Activated CD4-positive, alpha-beta T cell treated with anti-CD3 and anti-CD28 coated beads for 36 hours (primary cell): ENCODE measurements around the gene CLEC16A. TPM values are rescaled to one million over a fixed set of nuclear protein-coding genes. Genes with fewer than 3 reads are reported as not detected.

Experiments
- ATAC-seq: fragments of 200-7000 bp; cut with Tn5 transposase; one replicate; pipeline ENCODE4 v1.10.0; 2021; ENCODE audit warnings: mild to moderate bottlenecking, moderate library complexity
- CTCF ChIA-PET: fragments of 350-600 bp; sonication (Branson Sonifier 250); formaldehyde crosslinking; loops from one replicate; lab custom pipeline; 2021; ENCODE audit warnings: antibody characterized with exemption; lab: Charles Lee
- POLR2A ChIA-PET: fragments of 350-600 bp; sonication (Branson Sonifier 250); formaldehyde crosslinking; loops from one replicate; lab custom pipeline; 2021; ENCODE audit warnings: antibody characterized with exemption, inconsistent platforms; lab: Charles Lee
- DNase-seq: peaks from one replicate; pipeline ENCODE4 v3.0.0-alpha.2; 2020
- H3K27ac Mint-ChIP-seq: one replicate; pipeline ENCODE4 v1.8.0; 2021; ENCODE audit warnings: mixed read lengths
- H3K27me3 Mint-ChIP-seq: one replicate; pipeline ENCODE4 v1.8.0; 2021; ENCODE audit warnings: mixed read lengths
- H3K36me3 Mint-ChIP-seq: one replicate; pipeline ENCODE4 v1.8.0; 2021; ENCODE audit warnings: low read depth, mixed read lengths
- H3K4me1 Mint-ChIP-seq: one replicate; pipeline ENCODE4 v1.8.0; 2021; ENCODE audit warnings: mixed read lengths
- H3K4me3 Mint-ChIP-seq: one replicate; pipeline ENCODE4 v1.8.0; 2021; ENCODE audit warnings: mild to moderate bottlenecking, moderate library complexity, mixed read lengths
- H3K9me3 Mint-ChIP-seq: one replicate; pipeline ENCODE4 v1.8.0; 2021; ENCODE audit warnings: low read depth, mixed read lengths
- intact Hi-C, 2 experiments: fragments of 100-400 bp; cut with DNase I in 1 of 2; cut with micrococcal nuclease in 1 of 2; formaldehyde crosslinking; loops; one replicate each; pipeline versions ENCODE4 v1.14.2 to v1.15.1; 2022 to 2024; cut with DNase I, micrococcal nuclease
- total RNA-seq, 2 experiments: library from RNA; stranded (reverse); gene quantifications; one replicate each; pipeline ENCODE4 v1.2.3, GENCODE V29; 2021

CLEC16A gene
- total RNA-seq, 2 experiments from 2014 or later, result 23.5 to 25.4 TPM

DNA sequence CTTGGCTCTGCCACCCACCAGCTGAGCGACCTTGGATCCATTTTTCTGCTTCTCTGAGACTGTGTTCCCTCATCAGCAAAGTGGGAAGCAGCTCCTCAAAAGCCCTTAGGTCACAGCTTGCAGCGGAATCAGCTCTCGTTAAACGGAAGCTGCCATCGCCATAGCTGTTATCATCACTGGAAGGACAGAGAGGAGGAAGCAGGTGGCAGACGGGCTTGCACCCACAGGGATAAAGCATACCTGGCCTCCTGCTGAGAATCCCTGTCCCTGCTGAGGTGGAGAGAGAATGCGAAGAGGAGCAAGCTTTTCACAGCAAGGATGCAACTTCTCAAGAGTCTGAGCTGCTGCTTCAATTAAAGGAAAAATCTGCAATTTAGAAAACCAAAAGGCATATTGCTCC, 106.6 kb downstream of the CLEC16A start:
- CTCF ChIA-PET, result interaction anchor here (1.4 to 2.8 kb wide), 4 partner anchors 65 to 204 kb away, joined by 3 to 18 read pairs (median 4); no protein-coding TSS in a partner anchor
- ATAC-seq, result no peak
- intact Hi-C loops, result loop anchor here in 1 of 2 experiments (5.0 kb wide), 1 partner anchor 34 kb away; no protein-coding TSS in a partner anchor
- H3K9me3 Mint-ChIP-seq, result no peaks in the 10 kb centered on the region
- DNase-seq, result no peak
- no peaks in the 10 kb centered on the region for H3K27me3 Mint-ChIP-seq
- peaks cover 48% of the 10 kb centered on the region for H3K36me3 Mint-ChIP-seq
- POLR2A ChIA-PET, result interaction anchor here (0.6 to 3.0 kb wide), 3 partner anchors 201 to 223 kb away, joined by 3 to 25 read pairs (median 17); partner anchors contain the start of gene SOCS1
- H3K4me1 Mint-ChIP-seq, result peaks cover 57% of the 10 kb centered on the region
- H3K27ac Mint-ChIP-seq, result peak overlapping the region; percentile 75
- no peak overlapping the region for H3K4me3 Mint-ChIP-seq

DNA sequence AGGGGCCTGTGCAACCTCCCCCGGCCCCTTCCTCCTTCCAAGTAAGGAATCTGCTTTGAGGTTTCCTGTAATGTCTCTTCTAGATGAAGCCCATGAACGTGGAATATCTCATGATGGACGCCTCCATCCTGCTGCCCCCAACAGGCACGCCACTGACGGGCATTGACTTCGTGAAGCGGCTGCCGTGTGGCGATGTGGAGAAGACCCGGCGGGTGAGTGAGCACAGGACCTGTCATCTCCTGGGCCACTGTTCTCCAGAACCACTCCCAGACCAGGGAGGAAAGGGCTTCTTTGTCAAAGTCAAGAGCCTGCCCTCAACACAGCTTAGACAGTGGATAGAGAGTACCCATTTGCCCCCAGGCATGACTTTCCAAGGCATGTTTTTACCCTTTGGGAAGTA, 107.1 kb downstream of the CLEC16A start:
- Mint-ChIP-seq H3K27me3 (no peaks in the 10 kb centered on the region), H3K4me1 (peaks cover 57% of the 10 kb centered on the region), H3K9me3 (no peaks in the 10 kb centered on the region), H3K27ac (peak overlapping the region; percentile 75), H3K36me3 (peaks cover 52% of the 10 kb centered on the region), H3K4me3 (no peak overlapping the region)
- intact Hi-C loops, result loop anchor here in 1 of 2 experiments (5.0 kb wide), 1 partner anchor 34 kb away; no protein-coding TSS in a partner anchor
- POLR2A ChIA-PET, result interaction anchor here (1.0 to 3.0 kb wide), 8 partner anchors 25 to 204 kb away, joined by 3 to 25 read pairs (median 11); partner anchors contain the start of gene SOCS1
- CTCF ChIA-PET, result interaction anchor here (0.6 to 2.8 kb wide), 8 partner anchors 24 to 203 kb away, joined by 3 to 18 read pairs (median 4); no protein-coding TSS in a partner anchor
- DNase-seq, result no peak
- ATAC-seq, result no peak

DNA sequence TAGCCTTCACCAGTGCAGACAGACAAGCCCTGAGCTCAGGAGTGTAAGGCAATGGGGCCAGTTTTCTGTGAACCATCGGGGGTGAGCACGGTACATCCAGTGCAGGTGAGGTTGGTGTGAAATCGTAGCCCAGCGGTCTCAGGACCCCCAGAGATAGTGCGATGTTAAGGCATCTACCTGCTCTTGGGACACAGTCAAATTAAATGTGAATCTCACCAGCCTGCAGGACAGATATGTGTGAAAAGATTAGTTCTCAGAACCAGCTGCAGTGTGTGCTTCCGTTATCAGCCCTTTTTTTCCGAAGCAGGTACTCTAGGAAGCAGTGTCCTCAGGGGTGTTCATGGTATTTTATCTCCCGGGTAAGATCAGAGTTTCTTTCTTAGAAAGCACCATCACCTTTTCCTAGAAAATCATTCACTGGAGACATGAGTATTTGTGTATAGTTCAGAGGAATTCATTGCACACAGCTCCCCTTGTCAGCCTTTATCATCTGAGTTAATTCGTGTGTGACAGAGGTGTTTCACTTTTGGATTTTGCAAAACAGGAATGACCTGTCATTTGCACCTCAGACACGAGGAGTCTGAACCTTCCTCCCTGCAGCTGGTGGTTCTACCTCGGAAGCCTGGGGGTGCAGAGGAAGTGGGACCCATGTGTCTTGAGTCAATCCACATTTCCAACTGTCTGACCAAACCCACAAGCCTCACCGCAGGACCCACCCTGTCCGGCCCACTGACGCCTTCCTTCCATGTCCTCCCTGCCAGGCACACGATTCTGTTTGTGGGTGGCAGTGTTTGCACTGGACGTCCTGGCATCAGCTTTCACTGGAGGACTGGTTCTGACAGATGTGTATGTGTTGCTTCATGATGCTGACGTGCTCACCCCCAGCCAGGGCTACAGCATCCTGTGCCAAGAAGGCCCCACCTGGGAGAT, 107.8 kb downstream of the CLEC16A start:
- Mint-ChIP-seq H3K36me3 (peaks cover 55% of the 10 kb centered on the region), H3K9me3 (no peaks in the 10 kb centered on the region), H3K4me3 (peak overlapping the region; percentile 7), H3K27ac (peak overlapping the region; percentile 75), H3K4me1 (peaks cover 61% of the 10 kb centered on the region), H3K27me3 (no peaks in the 10 kb centered on the region)
- ChIA-PET CTCF (interaction anchor here (0.6 to 2.8 kb wide), 9 partner anchors 24 to 203 kb away, joined by 3 to 18 read pairs (median 4); no protein-coding TSS in a partner anchor), POLR2A (interaction anchor here (0.5 to 3.0 kb wide), 16 partner anchors 24 to 303 kb away, joined by 3 to 25 read pairs (median 3); partner anchors contain the start of gene SOCS1)
- peak; percentile 89 for ATAC-seq
- DNase-seq, result peak; percentile 85
- intact Hi-C loops, result loop anchor here (1.0 to 5.0 kb wide), 11 partner anchors 22 to 204 kb away; partner anchors contain the start of gene SOCS1 (in 1 of the 2)

- ChIA-PET CTCF (interaction anchor here (0.6 to 2.8 kb wide), 8 partner anchors 15 to 90 kb away, joined by 3 to 18 read pairs (median 4); no protein-coding TSS in a partner anchor), POLR2A (no interaction called here)
- H3K4me1 Mint-ChIP-seq, result peaks cover 54% of the 10 kb centered on the region
- H3K27ac Mint-ChIP-seq, result peak overlapping the region; percentile 49
- H3K27me3 Mint-ChIP-seq, result no peaks in the 10 kb centered on the region
- no peak overlapping the region for H3K4me3 Mint-ChIP-seq
- DNase-seq (no peak), ATAC-seq (no peak)
- peaks cover 43% of the 10 kb centered on the region for H3K36me3 Mint-ChIP-seq
- intact Hi-C loops, result loop anchor here (2.0 to 5.0 kb wide), 4 partner anchors 21 to 199 kb away; no protein-coding TSS in a partner anchor
- no peaks in the 10 kb centered on the region for H3K9me3 Mint-ChIP-seq
Observed at GRCh38 chr16:11053916-11054460, 109.6 kb downstream of the CLEC16A start.

GRCh38 chr16:11056090-11056992, 112.0 kb downstream of the CLEC16A start:
- POLR2A ChIA-PET, result no interaction called here
- DNase-seq, result no peak
- peak overlapping the region; percentile 26 for H3K27ac Mint-ChIP-seq
- H3K4me3 Mint-ChIP-seq, result no peak overlapping the region
- ATAC-seq, result no peak
- H3K27me3 Mint-ChIP-seq, result no peaks in the 10 kb centered on the region
- CTCF ChIA-PET, result interaction anchor here (0.7 to 1.4 kb wide), 3 partner anchors 11 to 55 kb away, joined by 3 to 6 read pairs (median 4); no protein-coding TSS in a partner anchor
- peaks cover 41% of the 10 kb centered on the region for H3K4me1 Mint-ChIP-seq
- H3K36me3 Mint-ChIP-seq, result peaks cover 40% of the 10 kb centered on the region
- H3K9me3 Mint-ChIP-seq, result no peaks in the 10 kb centered on the region
- intact Hi-C loops, result no loop called here

GRCh38 chr16:11056993-11057649, 112.8 kb downstream of the CLEC16A start:
- no peak overlapping the region for H3K4me3 Mint-ChIP-seq
- H3K27me3 Mint-ChIP-seq, result no peaks in the 10 kb centered on the region
- peaks cover 33% of the 10 kb centered on the region for H3K4me1 Mint-ChIP-seq
- POLR2A ChIA-PET, result no interaction called here
- no peak for DNase-seq
- CTCF ChIA-PET, result interaction anchor here (0.6 to 1.1 kb wide), 7 partner anchors 13 to 195 kb away, joined by 3 to 6 read pairs (median 3); no protein-coding TSS in a partner anchor
- intact Hi-C loops, result no loop called here
- peaks cover 42% of the 10 kb centered on the region for H3K36me3 Mint-ChIP-seq
- no peaks in the 10 kb centered on the region for H3K9me3 Mint-ChIP-seq
- no peak for ATAC-seq
- H3K27ac Mint-ChIP-seq, result peak overlapping the region; percentile 26

DNA sequence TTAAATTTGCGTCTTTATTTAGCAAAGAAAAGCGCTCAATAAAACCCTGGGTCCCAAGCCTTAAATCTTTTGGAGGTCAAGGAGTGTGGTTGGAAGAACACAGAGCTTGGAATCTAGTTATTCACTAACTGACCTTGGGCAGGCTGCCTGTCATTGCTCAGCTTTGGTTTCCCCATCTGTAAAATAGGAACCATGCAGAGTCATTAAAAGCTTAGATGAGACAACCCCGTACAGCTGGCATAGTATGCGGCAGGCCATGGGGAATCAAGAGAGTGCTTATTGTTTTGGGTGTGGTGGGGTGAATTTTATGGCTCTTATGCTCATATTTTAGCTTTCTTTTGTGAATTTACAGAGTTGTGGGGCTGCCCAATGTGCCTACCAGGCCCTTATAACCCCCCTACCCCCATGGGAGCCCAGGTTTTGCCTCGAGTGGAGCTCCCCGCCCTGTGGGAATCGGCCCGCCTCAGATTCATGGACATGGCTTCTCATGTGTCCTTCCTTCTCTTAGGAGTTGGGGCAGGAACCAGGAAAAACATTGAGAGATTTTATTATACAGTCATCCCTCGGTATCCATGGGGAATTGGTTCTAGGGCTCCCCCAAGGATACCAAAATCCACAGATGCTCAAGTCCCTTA, 113.5 kb downstream of the CLEC16A start:
- CTCF ChIA-PET, result interaction anchor here (0.6 to 1.1 kb wide), 6 partner anchors 12 to 195 kb away, joined by 3 to 6 read pairs (median 4); no protein-coding TSS in a partner anchor
- H3K9me3 Mint-ChIP-seq, result no peaks in the 10 kb centered on the region
- no peak for DNase-seq
- no peaks in the 10 kb centered on the region for H3K27me3 Mint-ChIP-seq
- no peak overlapping the region for H3K4me3 Mint-ChIP-seq
- peaks cover 26% of the 10 kb centered on the region for H3K4me1 Mint-ChIP-seq
- H3K27ac Mint-ChIP-seq, result no peak overlapping the region
- intact Hi-C loops, result no loop called here
- POLR2A ChIA-PET, result no interaction called here
- no peak for ATAC-seq
- peaks cover 39% of the 10 kb centered on the region for H3K36me3 Mint-ChIP-seq

DNA sequence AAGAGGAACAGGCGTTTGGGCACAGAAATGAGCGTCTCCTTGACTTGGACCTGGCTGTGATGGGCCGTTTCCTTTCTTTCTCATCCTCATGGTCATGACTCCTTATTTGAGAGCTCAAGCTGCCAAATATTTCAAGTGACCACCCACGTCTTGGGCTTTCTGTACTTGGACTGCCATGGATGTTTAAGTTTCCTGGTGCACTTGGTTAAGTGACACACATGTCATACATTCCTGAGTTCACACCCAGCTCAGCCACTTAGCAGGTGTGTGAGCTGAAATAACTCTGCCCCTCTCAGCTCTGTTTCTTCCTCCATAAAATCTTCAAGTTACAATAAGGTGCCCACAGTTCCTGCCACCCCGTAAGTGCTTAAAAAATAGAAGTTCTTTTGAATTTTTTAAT, 114.5 kb downstream of the CLEC16A start:
- no peaks in the 10 kb centered on the region for H3K9me3 Mint-ChIP-seq
- H3K4me1 Mint-ChIP-seq, result peaks cover 17% of the 10 kb centered on the region
- POLR2A ChIA-PET, result no interaction called here
- DNase-seq (no peak), ATAC-seq (no peak)
- peaks cover 36% of the 10 kb centered on the region for H3K36me3 Mint-ChIP-seq
- H3K27me3 Mint-ChIP-seq, result no peaks in the 10 kb centered on the region
- H3K27ac Mint-ChIP-seq, result no peak overlapping the region
- intact Hi-C loops, result no loop called here
- CTCF ChIA-PET, result interaction anchor here (0.8 kb wide), 1 partner anchor 16 kb away, joined by 3 read pairs; no protein-coding TSS in a partner anchor
- H3K4me3 Mint-ChIP-seq, result no peak overlapping the region

- DNase-seq (no peak), ATAC-seq (no peak)
- Mint-ChIP-seq H3K36me3 (peaks cover 36% of the 10 kb centered on the region), H3K27me3 (no peaks in the 10 kb centered on the region), H3K9me3 (no peaks in the 10 kb centered on the region), H3K27ac (no peak overlapping the region), H3K4me3 (no peak overlapping the region), H3K4me1 (peaks cover 15% of the 10 kb centered on the region)
- ChIA-PET POLR2A (no interaction called here), CTCF (interaction anchor here (0.8 kb wide), 1 partner anchor 15 kb away, joined by 3 read pairs; no protein-coding TSS in a partner anchor)
- intact Hi-C loops, result no loop called here
Observed at GRCh38 chr16:11059588-11059987, 115.2 kb downstream of the CLEC16A start.
